KMS-11 (cell line): ENCODE results near the gene PKD1.

Source experiments
- H2AFZ ChIP-seq: fragments of 200-600 bp; sonication (generic); 2 replicates; pipeline ENCODE4 v1.6.1; 2016; ENCODE audit warnings: antibody characterized with exemption, mixed run types, low read depth
- H3K27ac ChIP-seq: fragments of 200-600 bp; sonication (generic); 2 replicates; pipeline ENCODE4 v1.6.1; 2016; ENCODE audit warnings: mild to moderate bottlenecking, mixed run types
- H3K27me3 ChIP-seq: fragments of 200-600 bp; sonication (generic); 2 replicates; pipeline ENCODE4 v1.6.1; 2017; ENCODE audit warnings: mild to moderate bottlenecking, low read depth, mixed run types, moderate library complexity; ENCODE audit not compliant: insufficient read depth
- H3K36me3 ChIP-seq: fragments of 200-600 bp; sonication (generic); 2 replicates; pipeline ENCODE4 v1.6.1; 2017; ENCODE audit warnings: mild to moderate bottlenecking, mixed run types; ENCODE audit not compliant: insufficient read depth
- H3K4me1 ChIP-seq: fragments of 200-600 bp; sonication (generic); 2 replicates; pipeline ENCODE4 v1.6.1; 2016; ENCODE audit warnings: mild to moderate bottlenecking, low read depth, mixed run types; ENCODE audit not compliant: poor library complexity, severe bottlenecking
- H3K4me2 ChIP-seq: fragments of 200-600 bp; sonication (generic); 2 replicates; pipeline ENCODE4 v1.7.0; 2016; ENCODE audit warnings: mild to moderate bottlenecking, mixed run types
- H3K4me3 ChIP-seq: fragments of 200-600 bp; sonication (generic); IDR thresholded peaks from 2 replicates; pipeline ENCODE4 v1.6.1; 2017; ENCODE audit warnings: low read depth, low read length, mixed read lengths; ENCODE audit not compliant: insufficient read depth
- H3K79me2 ChIP-seq: fragments of 200-600 bp; sonication (generic); 2 replicates; pipeline ENCODE4 v1.6.1; 2016; ENCODE audit warnings: low read depth, mixed run types; ENCODE audit not compliant: insufficient read depth
- H3K9ac ChIP-seq: fragments of 200-600 bp; sonication (generic); 2 replicates; pipeline ENCODE4 v1.6.1; 2016; ENCODE audit warnings: mild to moderate bottlenecking, mixed run types
- H4K20me1 ChIP-seq: fragments of 200-600 bp; sonication (generic); 2 replicates; pipeline ENCODE4 v1.6.1; 2016; ENCODE audit warnings: mild to moderate bottlenecking, mixed run types; ENCODE audit not compliant: insufficient read depth
- TF ChIP-seq, protein P1 (sequence below): fragments of 200-600 bp; sonication (generic); conservative IDR thresholded peaks from 2 replicates; pipeline ENCODE4 v1.6.1; 2017; ENCODE audit warnings: low read depth, mild to moderate bottlenecking, antibody characterized with exemption, low read length, moderate library complexity, mixed read lengths

The PKD1 gene

DNA sequence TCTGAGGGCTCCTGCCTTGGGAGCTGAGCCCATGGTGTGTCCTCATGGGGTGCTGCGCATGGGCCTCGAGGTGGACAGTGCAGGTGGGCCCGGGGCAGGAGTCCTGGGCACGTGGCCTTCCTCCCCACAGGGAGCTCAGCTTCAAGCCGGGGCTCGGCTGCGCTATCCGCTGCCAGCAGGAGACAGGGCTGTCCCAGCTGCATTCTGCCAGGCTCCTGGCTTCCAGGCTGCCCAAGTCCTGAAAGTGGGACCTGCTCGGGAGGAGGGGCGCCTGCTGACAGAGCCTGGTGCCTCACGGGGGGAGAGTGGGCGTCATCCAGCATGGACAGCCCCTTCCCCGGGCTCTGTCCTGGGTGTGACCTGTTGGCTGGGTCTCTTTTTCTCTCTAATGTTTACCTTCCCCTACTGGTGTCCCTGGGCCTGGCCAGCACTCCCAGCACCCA is 27.0 kb upstream of the PKD1 start:
- Histone ChIP-seq H3K36me3 (no peaks in the 10 kb centered on the region), H3K27me3 (no peaks in the 10 kb centered on the region), H3K4me1 (peaks cover 7% of the 10 kb centered on the region), H2AFZ (no peak overlapping the region), H3K9ac (no peak overlapping the region), H3K27ac (no peak overlapping the region), H3K4me3 (no peak overlapping the region), H3K4me2 (no peak overlapping the region), H4K20me1 (no peaks in the 10 kb centered on the region), H3K79me2 (peaks cover 53% of the 10 kb centered on the region)
- TF ChIP-seq, protein P1, sequence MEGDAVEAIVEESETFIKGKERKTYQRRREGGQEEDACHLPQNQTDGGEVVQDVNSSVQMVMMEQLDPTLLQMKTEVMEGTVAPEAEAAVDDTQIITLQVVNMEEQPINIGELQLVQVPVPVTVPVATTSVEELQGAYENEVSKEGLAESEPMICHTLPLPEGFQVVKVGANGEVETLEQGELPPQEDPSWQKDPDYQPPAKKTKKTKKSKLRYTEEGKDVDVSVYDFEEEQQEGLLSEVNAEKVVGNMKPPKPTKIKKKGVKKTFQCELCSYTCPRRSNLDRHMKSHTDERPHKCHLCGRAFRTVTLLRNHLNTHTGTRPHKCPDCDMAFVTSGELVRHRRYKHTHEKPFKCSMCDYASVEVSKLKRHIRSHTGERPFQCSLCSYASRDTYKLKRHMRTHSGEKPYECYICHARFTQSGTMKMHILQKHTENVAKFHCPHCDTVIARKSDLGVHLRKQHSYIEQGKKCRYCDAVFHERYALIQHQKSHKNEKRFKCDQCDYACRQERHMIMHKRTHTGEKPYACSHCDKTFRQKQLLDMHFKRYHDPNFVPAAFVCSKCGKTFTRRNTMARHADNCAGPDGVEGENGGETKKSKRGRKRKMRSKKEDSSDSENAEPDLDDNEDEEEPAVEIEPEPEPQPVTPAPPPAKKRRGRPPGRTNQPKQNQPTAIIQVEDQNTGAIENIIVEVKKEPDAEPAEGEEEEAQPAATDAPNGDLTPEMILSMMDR: no peak

DNA sequence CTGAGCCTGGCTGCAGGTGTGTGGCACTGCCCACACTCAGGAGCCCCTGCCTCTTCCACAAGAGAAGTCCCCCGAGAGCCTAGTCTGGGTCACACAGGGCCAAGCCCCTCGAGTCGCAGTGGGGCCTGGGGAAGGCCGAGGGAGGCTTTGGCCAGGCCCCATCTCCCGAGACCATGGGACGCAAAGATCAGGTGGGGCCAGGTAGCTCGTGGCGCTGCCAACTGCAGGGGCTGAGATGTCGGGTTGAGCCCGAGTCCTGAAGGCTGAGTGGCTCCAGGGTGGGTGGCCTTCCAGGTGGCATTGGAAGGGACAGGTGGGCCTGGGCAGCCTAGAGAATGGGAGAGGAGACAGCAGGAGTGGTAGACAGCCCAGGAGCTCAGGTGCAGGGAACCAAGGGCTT is 26.2 kb upstream of the PKD1 start:
- TF ChIP-seq, protein P1: no peak
- H3K4me2 ChIP-seq: no peak overlapping the region
- peaks cover 12% of the 10 kb centered on the region for H3K4me1 ChIP-seq
- H3K4me3 ChIP-seq: no peak overlapping the region
- H3K9ac ChIP-seq: no peak overlapping the region
- H4K20me1 ChIP-seq: no peaks in the 10 kb centered on the region
- peaks cover 60% of the 10 kb centered on the region for H3K79me2 ChIP-seq
- H3K36me3 ChIP-seq: no peaks in the 10 kb centered on the region
- H3K27me3 ChIP-seq: no peaks in the 10 kb centered on the region
- H2AFZ ChIP-seq: no peak overlapping the region
- no peak overlapping the region for H3K27ac ChIP-seq

DNA sequence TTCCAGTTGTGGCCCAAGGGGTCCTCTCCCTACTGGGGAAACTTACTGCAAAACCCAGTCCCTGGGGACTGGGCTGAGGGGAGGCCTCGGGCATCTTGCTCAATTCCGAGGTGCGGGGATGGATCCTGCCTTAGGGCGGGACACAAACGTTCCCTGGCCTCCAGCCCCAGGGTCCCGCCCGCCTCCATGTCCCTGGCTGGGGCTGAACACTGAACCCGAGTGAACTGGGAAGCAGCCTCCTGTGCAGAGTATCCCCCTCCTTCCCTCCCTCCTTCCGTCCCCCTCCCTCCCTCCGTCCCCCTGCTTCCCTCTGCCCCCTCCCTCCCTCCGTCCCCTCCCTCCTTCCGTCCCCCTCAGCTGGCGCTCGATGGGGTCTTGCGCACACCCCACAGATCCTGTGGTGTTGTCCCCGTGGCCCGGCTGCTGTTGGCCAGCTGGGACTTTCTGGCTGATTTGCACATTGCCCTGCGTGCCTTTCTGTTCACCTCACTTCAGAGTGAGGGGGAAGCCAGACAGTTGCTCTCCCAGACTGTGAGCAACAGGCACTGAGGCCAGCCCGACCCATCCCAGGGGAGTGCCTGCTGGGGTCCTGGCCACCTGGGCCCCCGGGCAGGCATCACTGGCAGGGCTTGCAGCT is 25.3 kb upstream of the PKD1 start:
- no peak overlapping the region for H3K4me3 ChIP-seq
- no peak overlapping the region for H2AFZ ChIP-seq
- peaks cover 69% of the 10 kb centered on the region for H3K79me2 ChIP-seq
- no peaks in the 10 kb centered on the region for H3K27me3 ChIP-seq
- no peak overlapping the region for H3K27ac ChIP-seq
- TF ChIP-seq, protein P1: no peak
- no peak overlapping the region for H3K4me2 ChIP-seq
- no peaks in the 10 kb centered on the region for H3K36me3 ChIP-seq
- peaks cover 15% of the 10 kb centered on the region for H3K4me1 ChIP-seq
- H4K20me1 ChIP-seq: no peaks in the 10 kb centered on the region
- no peak overlapping the region for H3K9ac ChIP-seq

DNA sequence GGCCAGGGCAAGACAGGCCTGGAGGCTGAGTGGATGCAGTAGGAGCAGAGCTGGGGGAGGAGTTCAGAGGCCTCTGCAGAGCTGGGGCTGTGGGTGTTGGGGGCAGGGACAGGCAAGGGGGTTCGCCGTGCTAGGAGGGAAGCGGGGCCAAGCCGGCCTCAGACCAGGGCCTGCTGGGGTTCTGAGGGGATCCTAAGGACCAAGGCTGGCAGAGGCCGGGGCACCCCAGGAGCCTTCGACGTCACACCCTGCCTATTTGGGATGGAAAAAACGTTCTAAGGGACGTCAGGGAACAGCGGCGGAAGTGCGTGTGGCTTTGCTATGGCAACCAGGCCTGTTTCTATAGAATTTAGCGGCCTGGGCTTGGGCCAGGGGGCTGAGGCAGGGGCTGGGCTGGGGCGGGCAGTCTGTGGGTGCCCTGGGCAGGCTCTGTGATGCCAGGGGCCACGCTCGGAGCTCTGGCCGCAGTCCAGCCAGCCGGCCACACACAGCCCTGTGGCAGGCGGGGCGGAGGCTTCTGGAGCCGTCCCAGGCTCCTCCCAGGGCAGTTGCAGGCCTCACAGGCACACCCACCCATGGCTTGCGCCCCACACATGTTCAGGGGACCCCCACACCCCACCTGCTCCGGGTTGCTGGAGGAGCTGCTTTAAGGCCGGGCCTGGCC is 23.6 kb upstream of the PKD1 start:
- H3K27ac ChIP-seq: no peak overlapping the region

More for the DNA sequence above, 23.6 kb upstream of the PKD1 start:
- TF ChIP-seq, protein P1: no peak
- peaks cover 80% of the 10 kb centered on the region for H3K79me2 ChIP-seq
- H3K36me3 ChIP-seq: no peaks in the 10 kb centered on the region
- H3K4me3 ChIP-seq: no peak overlapping the region
- no peak overlapping the region for H2AFZ ChIP-seq
- H4K20me1 ChIP-seq: no peaks in the 10 kb centered on the region
- H3K9ac ChIP-seq: no peak overlapping the region
- H3K4me1 ChIP-seq: peaks cover 15% of the 10 kb centered on the region
- no peak overlapping the region for H3K4me2 ChIP-seq
- H3K27me3 ChIP-seq: no peaks in the 10 kb centered on the region
